B cell (primary cell): ENCODE measurements around the gene RASA2. TPM values are rescaled to one million over a fixed set of nuclear protein-coding genes. Genes with fewer than 3 reads are reported as not detected.

ENCODE experiments used
- ATAC-seq: fragments of 200-7000 bp; cut with Tn5 transposase; one replicate; pipeline ENCODE4 v1.10.0; 2021; ENCODE audit warnings: low read depth, mild to moderate bottlenecking, moderate number of reproducible peaks, moderate library complexity
- CTCF ChIA-PET: fragments of 350-600 bp; sonication (Branson Sonifier 250); formaldehyde crosslinking; loops from one replicate; lab custom pipeline; 2021; ENCODE audit warnings: antibody characterized with exemption, inconsistent platforms; lab: Charles Lee
- POLR2A ChIA-PET: fragments of 350-600 bp; sonication (Branson Sonifier 250); formaldehyde crosslinking; loops from one replicate; lab custom pipeline; 2021; ENCODE audit warnings: antibody characterized with exemption; lab: Charles Lee
- DNase-seq: peaks from one replicate; pipeline ENCODE4 v3.0.0; 2013
- H2AFZ ChIP-seq: 2 replicates; pipeline ENCODE4 v1.6.1; 2012; ENCODE audit warnings: mild to moderate bottlenecking, low read depth, low read length; ENCODE audit not compliant: insufficient read depth, poor library complexity, severe bottlenecking
- H3K27ac ChIP-seq, 2 donors: 1 replicate in 1 of 2; 2 replicates in 1 of 2; pipeline ENCODE4 v1.5.1; 2012 to 2013; ENCODE audit warnings: low read length in 2 of 2, mild to moderate bottlenecking in 2 of 2, moderate library complexity in 1 of 2
- H3K27me3 ChIP-seq, 4 experiments: fragments of 200-600 bp in 1 of 4; sonication (generic) in 1 of 4; replicated peaks in 1 of 4; 1 replicate in 2 of 4; 2 replicates in 2 of 4; pipeline versions ENCODE4 v1.6.1 to v1.7.0; 2013 to 2016; ENCODE audit warnings: low read length in 3 of 4, mild to moderate bottlenecking in 2 of 4, mixed read lengths in 1 of 4, moderate library complexity in 1 of 4; ENCODE audit not compliant: insufficient read depth in 4 of 4, control insufficient read depth in 3 of 4; ENCODE audit errors: control extremely low read depth in 1 of 4
- H3K36me3 ChIP-seq, 2 experiments: replicated peaks in 1 of 2; 1 replicate in 1 of 2; 2 replicates in 1 of 2; pipeline versions ENCODE4 v1.6.1 to v1.7.1; 2013; ENCODE audit warnings: low read length in 1 of 2; ENCODE audit not compliant: insufficient read depth in 2 of 2, control insufficient read depth in 1 of 2; ENCODE audit errors: control extremely low read depth in 1 of 2, extremely low read depth in 1 of 2
- H3K4me1 ChIP-seq, 2 donors: fragments of 200-600 bp in 1 of 2; sonication (generic) in 1 of 2; 1 replicate in 1 of 2; 2 replicates in 1 of 2; pipeline versions ENCODE4 v1.5.1 to v1.6.1; 2013 to 2017; ENCODE audit warnings: low read length in 2 of 2; ENCODE audit not compliant: control insufficient read depth in 2 of 2, insufficient read depth in 2 of 2
- H3K4me2 ChIP-seq: replicated peaks from 2 replicates; pipeline ENCODE3; 2012; ENCODE audit warnings: mild to moderate bottlenecking, low read depth, low read length; ENCODE audit not compliant: poor library complexity, severe bottlenecking
- H3K4me3 ChIP-seq, 5 experiments: fragments of 200-600 bp in 1 of 5; sonication (generic) in 1 of 5; 1 replicate in 3 of 5; 2 replicates in 2 of 5; pipeline versions ENCODE4 v1.5.1 to v1.7.0; 2011 to 2016; ENCODE audit warnings: low read length in 4 of 5, mild to moderate bottlenecking in 4 of 5, low read depth in 2 of 5, control low read depth in 1 of 5, moderate library complexity in 1 of 5; ENCODE audit not compliant: insufficient read depth in 1 of 5; ENCODE audit errors: control extremely low read depth in 1 of 5, extremely low read depth in 1 of 5
- H3K79me2 ChIP-seq: fragments of 200-600 bp; sonication (generic); one replicate; pipeline ENCODE4 v1.6.0; 2016; ENCODE audit warnings: low read length; ENCODE audit not compliant: control insufficient read depth, insufficient read depth
- H3K9ac ChIP-seq: fragments of 200-600 bp; sonication (generic); 2 replicates; pipeline ENCODE4 v1.6.1; 2017; ENCODE audit warnings: mild to moderate bottlenecking, low read length, moderate library complexity
- H3K9me3 ChIP-seq, 3 donors: one replicate each; pipeline versions ENCODE4 v1.6.1 to v1.7.1; 2013; ENCODE audit warnings: low read length in 2 of 3; ENCODE audit not compliant: control insufficient read depth in 2 of 3, insufficient read depth in 1 of 3; ENCODE audit errors: control extremely low read depth in 1 of 3
- H4K20me1 ChIP-seq: 2 replicates; pipeline ENCODE4 v1.6.0; 2012; ENCODE audit warnings: mild to moderate bottlenecking, low read length; ENCODE audit not compliant: insufficient read depth, control insufficient read depth, poor library complexity, severe bottlenecking
- H3K27ac Mint-ChIP-seq: one replicate; pipeline ENCODE4 v1.8.0; 2021; ENCODE audit warnings: mixed read lengths
- H3K27me3 Mint-ChIP-seq: one replicate; pipeline ENCODE4 v1.8.0; 2021; ENCODE audit warnings: mixed read lengths
- H3K4me1 Mint-ChIP-seq: one replicate; pipeline ENCODE4 v1.8.0; 2021; ENCODE audit warnings: mixed read lengths
- H3K4me3 Mint-ChIP-seq: one replicate; pipeline ENCODE4 v1.8.0; 2021; ENCODE audit warnings: mixed read lengths
- H3K9me3 Mint-ChIP-seq: one replicate; pipeline ENCODE4 v1.8.0; 2022; ENCODE audit warnings: mixed read lengths; ENCODE audit not compliant: insufficient read depth
- CTCF ChIP-seq: fragments of 200-600 bp; IDR thresholded peaks from one replicate; pipeline ENCODE4 v1.8.0; 2022; ENCODE audit warnings: antibody characterized with exemption, mild to moderate bottlenecking
- EZH2 ChIP-seq: IDR thresholded peaks from 2 replicates; pipeline ENCODE4 v1.6.1; 2012; ENCODE audit warnings: borderline replicate concordance, low read depth, mild to moderate bottlenecking, moderate library complexity, low read length; ENCODE audit not compliant: insufficient read depth, poor library complexity, severe bottlenecking
- WGBS: methylation state at CpG from one replicate; pipeline ENCODE4 v1.1.5; 2013; ENCODE audit warnings: missing lambda C conversion rate; ENCODE audit not compliant: insufficient coverage; 5-methylcytosine and 5-hydroxymethylcytosine counted together
- intact Hi-C: fragments of 100-400 bp; cut with micrococcal nuclease; formaldehyde crosslinking; loops from one replicate; pipeline ENCODE4 v1.10.0; 2022
- polyA plus RNA-seq: library from polyadenylated mRNA; depleted of rRNA; stranded (reverse); fragments of >200 nt; gene quantifications from 2 replicates; pipeline ENCODE4 v1.2.3, GENCODE V29; 2012
- total RNA-seq, 2 donors: library from RNA; stranded (reverse); fragments of 120-200 nt in 1 of 2; gene quantifications; 1 replicate in 1 of 2; 2 replicates in 1 of 2; pipeline versions ENCODE4 v1.2.3 to v1.2.4, GENCODE V29; 2013 to 2022

The RASA2 gene
- total and polyA plus RNA-seq, 2 donors (not counting 1 experiment from before 2014, with no cell fraction given) = 12.3 to 47.7 TPM

GRCh38 chr3:141657516-141657915, 170.7 kb downstream of the RASA2 start:
- no peak overlapping the region for H3K4me3 ChIP-seq
- peaks cover 0 to 6% (median 2%) of the 10 kb centered on the region in 3 donors for H3K9me3 ChIP-seq
- TF ChIP-seq CTCF (no peak), EZH2 (no peak)
- no peak overlapping the region for H2AFZ ChIP-seq
- H4K20me1 ChIP-seq = no peaks in the 10 kb centered on the region
- no peak for ATAC-seq
- H3K4me1 ChIP-seq = peaks cover 9 to 10% of the 10 kb centered on the region in 2 donors
- Mint-ChIP-seq H3K4me3 (no peak overlapping the region), H3K27me3 (peaks cover 58% of the 10 kb centered on the region), H3K9me3 (peaks cover 6% of the 10 kb centered on the region), H3K4me1 (peaks cover 6% of the 10 kb centered on the region), H3K27ac (no peak overlapping the region)
- no peak overlapping the region for H3K4me2 ChIP-seq
- intact Hi-C loops = no loop called here
- H3K27me3 ChIP-seq = peaks cover 0 to 44% (median 22%) of the 10 kb centered on the region in 4 experiments
- no peak for DNase-seq
- POLR2A ChIA-PET = no interaction called here
- CTCF ChIA-PET = no interaction called here
- H3K79me2 ChIP-seq = no peaks in the 10 kb centered on the region
- no peaks in the 10 kb centered on the region for H3K36me3 ChIP-seq
- H3K9ac ChIP-seq = no peak overlapping the region
- no peak overlapping the region for H3K27ac ChIP-seq

- Histone ChIP-seq H3K4me1 (peaks cover 9 to 10% of the 10 kb centered on the region in 2 donors), H3K36me3 (no peaks in the 10 kb centered on the region), H4K20me1 (no peaks in the 10 kb centered on the region), H3K27me3 (peaks cover 0 to 52% (median 24%) of the 10 kb centered on the region in 4 experiments), H3K4me2 (peak overlapping the region; percentile 63), H2AFZ (peak overlapping the region; percentile 40), H3K9ac (no peak overlapping the region), H3K4me3 (no peak overlapping the region), H3K79me2 (no peaks in the 10 kb centered on the region), H3K9me3 (peaks cover 0 to 10% (median 2%) of the 10 kb centered on the region in 3 donors), H3K27ac (no peak overlapping the region)
- Mint-ChIP-seq H3K27me3 (peaks cover 75% of the 10 kb centered on the region), H3K27ac (no peak overlapping the region), H3K4me1 (peaks cover 6% of the 10 kb centered on the region), H3K4me3 (peak overlapping the region; percentile 57), H3K9me3 (peaks cover 6% of the 10 kb centered on the region)
- 6% methylated on average over 60 of the region's 64 CpGs for WGBS
- intact Hi-C loops = no loop called here
- TF ChIP-seq EZH2 (no peak), CTCF (no peak)
- DNase-seq (no peak), ATAC-seq (no peak)
- POLR2A ChIA-PET = no interaction called here
- CTCF ChIA-PET = no interaction called here
Observed at GRCh38 chr3:141659821-141660613, 173.2 kb downstream of the RASA2 start.
